GM12875 (cell line): ENCODE data around the gene TOMT.
A peak's percentile ranks its signal among the peaks of the same experiment; 100 is the strongest.

Experiments used
- H3K4me3 ChIP-seq: one replicate; pipeline ENCODE4 v1.5.1; 2011; ENCODE audit warnings: low read depth, low read length, control low read depth
- TF ChIP-seq, protein P1 (sequence below): IDR thresholded peaks from 2 replicates; pipeline ENCODE4 v1.5.1; 2011; ENCODE audit warnings: low read depth, mild to moderate bottlenecking, control low read depth, inconsistent platforms, low read length, moderate library complexity, borderline replicate concordance; ENCODE audit not compliant: insufficient read depth

Gene TOMT

DNA sequence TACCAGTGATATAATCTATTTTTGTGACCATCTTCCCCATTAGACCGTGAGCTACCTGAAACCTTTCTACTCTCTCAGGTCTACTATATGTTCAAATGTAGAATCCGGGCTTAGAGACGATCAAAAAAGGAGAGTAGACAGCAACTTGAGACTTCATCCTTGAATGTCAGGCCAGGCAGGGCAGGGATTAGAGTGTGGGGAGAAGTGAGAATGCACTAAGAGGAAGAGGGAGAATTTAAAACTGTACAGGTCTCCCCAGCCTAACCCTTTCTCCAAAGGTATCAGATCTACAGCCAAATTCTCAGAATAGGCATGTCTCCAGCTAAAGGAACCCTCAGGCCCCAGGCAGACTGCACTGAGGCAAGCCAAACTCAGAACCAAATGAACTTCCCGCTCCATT, 3.6 kb upstream of the TOMT start:
- peak overlapping the region; percentile 58 for H3K4me3 ChIP-seq
- TF ChIP-seq, protein P1, sequence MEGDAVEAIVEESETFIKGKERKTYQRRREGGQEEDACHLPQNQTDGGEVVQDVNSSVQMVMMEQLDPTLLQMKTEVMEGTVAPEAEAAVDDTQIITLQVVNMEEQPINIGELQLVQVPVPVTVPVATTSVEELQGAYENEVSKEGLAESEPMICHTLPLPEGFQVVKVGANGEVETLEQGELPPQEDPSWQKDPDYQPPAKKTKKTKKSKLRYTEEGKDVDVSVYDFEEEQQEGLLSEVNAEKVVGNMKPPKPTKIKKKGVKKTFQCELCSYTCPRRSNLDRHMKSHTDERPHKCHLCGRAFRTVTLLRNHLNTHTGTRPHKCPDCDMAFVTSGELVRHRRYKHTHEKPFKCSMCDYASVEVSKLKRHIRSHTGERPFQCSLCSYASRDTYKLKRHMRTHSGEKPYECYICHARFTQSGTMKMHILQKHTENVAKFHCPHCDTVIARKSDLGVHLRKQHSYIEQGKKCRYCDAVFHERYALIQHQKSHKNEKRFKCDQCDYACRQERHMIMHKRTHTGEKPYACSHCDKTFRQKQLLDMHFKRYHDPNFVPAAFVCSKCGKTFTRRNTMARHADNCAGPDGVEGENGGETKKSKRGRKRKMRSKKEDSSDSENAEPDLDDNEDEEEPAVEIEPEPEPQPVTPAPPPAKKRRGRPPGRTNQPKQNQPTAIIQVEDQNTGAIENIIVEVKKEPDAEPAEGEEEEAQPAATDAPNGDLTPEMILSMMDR, result no peak

DNA sequence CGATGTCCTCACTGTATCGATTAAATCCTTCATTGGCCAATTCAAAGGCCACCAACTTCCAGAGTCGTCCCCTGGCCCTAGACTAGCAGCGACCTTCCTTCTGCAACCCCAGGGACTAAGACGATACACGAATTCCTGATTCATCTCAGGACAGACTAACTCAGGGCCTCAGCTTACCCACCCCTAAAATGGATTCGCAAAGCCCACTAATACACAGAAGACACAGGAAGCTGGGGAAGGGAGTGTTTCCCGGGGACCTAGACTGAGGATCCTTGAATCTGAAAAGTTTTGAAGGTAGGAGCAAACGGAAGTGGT, 3.1 kb upstream of the TOMT start:
- H3K4me3 ChIP-seq, result peak overlapping the region; percentile 58
- TF ChIP-seq, protein P1, result no peak

DNA sequence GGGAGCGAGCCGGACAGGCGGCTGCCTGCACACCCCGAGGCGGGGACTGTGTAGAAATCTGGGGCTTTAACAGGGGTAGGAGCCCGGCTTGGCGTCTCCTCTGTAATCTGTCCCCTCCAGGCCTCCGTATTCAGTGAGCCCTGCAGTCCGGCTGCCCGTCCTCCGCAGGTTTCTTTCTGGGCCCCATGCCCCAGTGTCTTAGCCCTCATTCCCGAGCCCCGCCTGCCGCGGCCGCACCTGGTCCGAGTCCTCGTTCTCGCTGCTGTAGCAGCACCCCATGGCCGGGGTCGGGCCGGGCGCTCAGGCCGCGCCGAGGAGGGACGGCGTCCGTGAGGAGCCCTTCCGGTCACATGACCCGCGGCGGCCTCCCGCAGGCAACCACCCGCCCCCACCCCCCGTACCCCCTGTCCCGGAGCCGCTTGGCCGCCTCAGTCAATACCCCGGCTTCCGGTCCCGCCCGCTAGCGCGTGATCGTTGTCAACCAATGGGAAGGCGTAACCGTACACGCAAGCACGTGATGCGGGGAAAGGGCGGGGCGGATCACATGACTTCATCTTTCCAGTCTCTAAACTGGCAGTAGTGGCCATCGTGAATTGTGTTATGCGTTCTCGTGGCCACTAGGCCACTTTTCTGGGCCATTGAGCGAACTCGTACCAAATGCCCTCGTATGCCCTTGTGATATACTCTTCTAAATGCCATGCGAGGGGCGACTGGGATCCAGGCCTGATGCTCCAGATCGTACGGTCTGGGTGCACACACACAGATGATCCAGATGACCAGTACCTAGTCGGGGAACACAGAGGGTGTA, 2.6 kb upstream of the TOMT start, which contains the start of gene LAMTOR1:
Gene LAMTOR1, minus strand, starts transcription at position 352 of the 808 bp plus-strand sequence. Its CDS starts 73 bp downstream, at position 279.
- peak within 1 kb of the TSS; percentile 58 for H3K4me3 ChIP-seq

DNA sequence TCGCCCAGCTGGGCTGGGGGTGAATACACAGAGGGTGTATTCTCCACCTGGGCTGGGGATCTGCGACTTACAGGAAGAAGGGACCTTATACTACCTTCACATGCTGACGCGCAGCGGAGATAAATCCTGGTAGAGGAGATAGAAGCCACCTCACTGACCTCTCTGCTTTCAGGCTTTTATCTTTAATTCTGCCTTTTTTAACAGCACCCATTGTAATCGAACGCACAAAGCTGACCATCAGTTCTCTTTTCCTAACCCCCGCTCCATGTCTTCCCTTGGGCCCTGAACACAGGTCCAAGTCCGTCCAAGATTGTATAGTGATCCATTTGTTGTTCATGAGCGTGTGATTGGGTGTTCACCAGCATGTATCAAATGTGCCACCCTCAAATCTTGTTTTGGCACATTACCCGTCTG, 2.0 kb upstream of the TOMT start:
- TF ChIP-seq, protein P1, result no peak
- peak overlapping the region; percentile 12 for H3K4me3 ChIP-seq

More for the DNA sequence above, 2.6 kb upstream of the TOMT start, which contains the start of gene LAMTOR1:
- TF ChIP-seq, protein P1, result peak; percentile 35; the same call in 1 of the 2 replicates

DNA sequence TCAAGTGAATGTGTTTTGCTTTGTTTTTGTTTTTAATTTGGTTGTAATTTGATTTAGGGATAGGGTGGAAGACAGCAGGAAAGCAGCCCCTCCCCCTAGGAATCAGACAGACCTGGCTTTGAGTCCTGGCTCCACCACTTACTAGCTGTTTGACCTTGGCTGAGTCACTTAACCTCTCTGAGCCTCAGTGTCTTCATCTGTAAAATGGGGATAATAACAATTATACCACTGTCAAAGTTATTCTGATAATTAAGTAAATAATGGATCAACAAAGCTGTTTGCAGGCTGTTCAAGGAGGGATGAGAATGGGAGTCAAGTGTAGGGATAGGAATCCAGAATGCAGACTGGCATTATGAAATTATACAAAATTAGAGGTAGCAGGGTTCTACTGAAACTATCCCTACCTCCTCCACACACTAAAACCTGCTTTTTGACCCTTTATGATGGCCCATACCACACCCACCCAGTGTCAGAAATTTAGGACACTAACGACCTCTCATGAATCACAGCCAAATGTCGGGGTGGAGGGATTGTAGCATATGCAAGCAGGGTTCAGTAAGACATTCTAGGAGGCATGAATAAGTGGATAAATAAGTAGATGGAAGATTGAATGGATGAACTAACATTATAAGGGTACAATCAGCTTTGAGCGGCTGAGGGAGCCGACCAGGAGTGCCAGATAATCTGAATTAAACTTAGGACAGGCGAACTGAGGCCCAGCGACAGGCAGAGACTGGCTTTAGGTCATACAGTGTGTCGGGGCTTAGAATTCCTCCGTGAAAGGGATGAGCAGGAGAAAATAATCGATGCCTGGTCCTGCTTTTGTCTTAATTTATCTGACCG, 5.8 kb downstream of the TOMT start:
- TF ChIP-seq, protein P1, result no peak
- H3K4me3 ChIP-seq, result peak overlapping the region; percentile 64

DNA sequence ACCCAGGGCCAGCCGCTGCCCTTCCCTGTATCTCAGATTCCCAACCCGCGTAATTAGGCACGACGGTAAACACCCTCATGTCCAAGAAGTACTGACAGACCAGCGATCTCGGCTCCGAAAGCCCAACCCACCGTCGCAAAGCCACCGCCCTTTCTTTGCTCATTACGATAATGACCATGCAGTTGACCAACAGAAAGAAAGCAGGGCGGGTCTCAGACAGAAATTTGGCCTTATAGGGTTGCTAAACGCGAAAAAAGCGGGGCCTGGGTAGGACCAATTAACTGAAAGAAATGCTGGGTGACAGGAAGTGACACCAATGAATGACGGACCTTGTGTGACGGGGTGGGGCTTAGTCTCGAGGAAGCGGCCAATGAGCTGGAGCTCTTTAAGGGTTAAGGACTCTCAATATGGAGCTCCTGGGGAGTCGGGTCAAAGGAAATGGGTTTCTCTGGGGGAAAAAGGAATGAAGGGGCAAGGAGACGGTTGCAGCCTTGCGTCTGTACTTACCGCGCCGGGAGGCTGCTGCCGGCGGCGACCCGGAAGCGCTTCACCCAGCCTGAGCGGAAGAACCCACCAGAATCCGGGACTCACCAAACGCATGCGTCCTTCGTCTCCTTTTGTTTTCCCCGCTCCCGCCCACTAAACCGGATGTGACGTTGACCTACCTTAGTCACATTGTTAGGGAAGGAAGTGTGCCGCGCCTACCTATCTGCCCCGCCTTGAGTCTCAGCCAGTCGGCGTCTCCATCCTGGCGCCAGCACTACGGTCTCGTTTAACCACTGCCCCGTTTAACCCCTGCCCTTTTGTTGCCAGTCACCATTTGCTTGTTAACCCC, 6.6 kb downstream of the TOMT start, which contains the start of gene ANAPC15:
Gene ANAPC15, minus strand, starts transcription at position 553 of the 835 bp plus-strand sequence. CDS start 1,419 bp downstream, outside the sequence.
- TF ChIP-seq, protein P1, result no peak
- H3K4me3 ChIP-seq, result peak within 1 kb of the TSS; percentile 64
